Common myeloid progenitor, CD34-positive (primary cell): Measurements from ENCODE around the gene BLM.
"Not testable (repeated sequence)": the region's sequence is repeated elsewhere in the genome, so short reads cannot be mapped to it uniquely, and the experiment has no call there.

ENCODE experiments used
- CTCF ChIA-PET: fragments of 350-600 bp; sonication (Branson Sonifier 250); formaldehyde crosslinking; loops from one replicate; lab custom pipeline; 2021; ENCODE audit warnings: antibody characterized with exemption; lab: Charles Lee
- POLR2A ChIA-PET: fragments of 350-600 bp; sonication (Branson Sonifier 250); formaldehyde crosslinking; loops from one replicate; lab custom pipeline; 2021; ENCODE audit warnings: antibody characterized with exemption; lab: Charles Lee
- DNase-seq, 3 donors: peaks; one replicate each; pipeline versions ENCODE4 v3.0.0 to v3.0.0-alpha.2; 2013
- H3K27ac ChIP-seq, 2 experiments: 1 replicate in 1 of 2; 2 replicates in 1 of 2; pipeline ENCODE4 v1.7.0; 2013; ENCODE audit warnings: inconsistent platforms in 2 of 2, low read length in 2 of 2, mild to moderate bottlenecking in 2 of 2, low read depth in 1 of 2, moderate library complexity in 1 of 2; ENCODE audit not compliant: severe bottlenecking in 2 of 2, insufficient read depth in 1 of 2, poor library complexity in 1 of 2
- H3K27me3 ChIP-seq, 5 experiments: replicated peaks in 2 of 5; 1 replicate in 3 of 5; 2 replicates in 2 of 5; pipeline versions ENCODE4 v1.6.1 to v1.7.0; 2013; ENCODE audit warnings: low read length in 4 of 5, mild to moderate bottlenecking in 2 of 5, moderate library complexity in 2 of 5, inconsistent platforms in 1 of 5; ENCODE audit not compliant: insufficient read depth in 5 of 5, control insufficient read depth in 4 of 5
- H3K36me3 ChIP-seq, 4 experiments: 1 replicate in 2 of 4; 2 replicates in 2 of 4; pipeline versions ENCODE4 v1.6.1 to v1.7.0; 2013; ENCODE audit warnings: low read length in 3 of 4, control low read depth in 1 of 4, mild to moderate bottlenecking in 1 of 4; ENCODE audit not compliant: control insufficient read depth in 4 of 4, insufficient read depth in 4 of 4
- H3K4me1 ChIP-seq, 4 experiments: 1 replicate in 3 of 4; 2 replicates in 1 of 4; pipeline versions ENCODE4 v1.6.1 to v1.7.1; 2013; ENCODE audit warnings: low read length in 3 of 4, mild to moderate bottlenecking in 3 of 4, control low read depth in 1 of 4, inconsistent platforms in 1 of 4, moderate library complexity in 1 of 4; ENCODE audit not compliant: control insufficient read depth in 4 of 4, insufficient read depth in 4 of 4; ENCODE audit errors: control extremely low read depth in 1 of 4
- H3K4me3 ChIP-seq, 7 experiments: 1 replicate in 4 of 7; 2 replicates in 3 of 7; pipeline versions ENCODE4 v1.5.1 to v1.7.0; 2013; ENCODE audit warnings: mild to moderate bottlenecking in 7 of 7, low read length in 6 of 7, moderate library complexity in 6 of 7, inconsistent platforms in 2 of 7, low read depth in 2 of 7, control low read depth in 1 of 7; ENCODE audit not compliant: insufficient read depth in 4 of 7, control insufficient read depth in 1 of 7; ENCODE audit errors: extremely low read depth in 1 of 7
- H3K9me3 ChIP-seq, 5 experiments: 1 replicate in 4 of 5; 2 replicates in 1 of 5; pipeline versions ENCODE4 v1.6.1 to v1.7.1; 2013; ENCODE audit warnings: low read length in 4 of 5, mild to moderate bottlenecking in 2 of 5, inconsistent platforms in 1 of 5, low read depth in 1 of 5, moderate library complexity in 1 of 5; ENCODE audit not compliant: control insufficient read depth in 4 of 5, insufficient read depth in 2 of 5; ENCODE audit errors: control extremely low read depth in 1 of 5
- WGBS: methylation state at CpG from one replicate; pipeline ENCODE4 v1.1.5; 2013; ENCODE audit not compliant: insufficient coverage; 5-methylcytosine and 5-hydroxymethylcytosine counted together

BLM gene

GRCh38 chr15:90683876-90684275 is 33.3 kb upstream of the BLM start:
- H3K27me3 ChIP-seq, result no peaks in the 10 kb centered on the region
- DNase-seq, result no peak
- H3K4me1 ChIP-seq, result peaks cover 8 to 48% (median 26%) of the 10 kb centered on the region in 4 experiments
- H3K4me3 ChIP-seq, result no peak overlapping the region
- WGBS, result 94% methylated on average over 2 of the region's 4 CpGs
- ChIA-PET CTCF (interaction anchor here (1.1 to 1.9 kb wide), 2 partner anchors 36 to 201 kb away, joined by 3 to 4 read pairs; partner anchors contain the start of gene FES), POLR2A (no interaction called here)
- no peak overlapping the region for H3K27ac ChIP-seq
- no peaks in the 10 kb centered on the region for H3K36me3 ChIP-seq
- no peaks in the 10 kb centered on the region for H3K9me3 ChIP-seq

GRCh38 chr15:90684281-90684680 is 32.9 kb upstream of the BLM start:
- ChIA-PET CTCF (interaction anchor here (1.1 to 1.9 kb wide), 2 partner anchors 36 to 201 kb away, joined by 3 to 4 read pairs; partner anchors contain the start of gene FES), POLR2A (no interaction called here)
- no peaks in the 10 kb centered on the region for H3K9me3 ChIP-seq
- WGBS, result 100% methylated on average over 3 of the region's 5 CpGs
- no peak for DNase-seq
- no peak overlapping the region for H3K27ac ChIP-seq
- H3K4me1 ChIP-seq, result peaks cover 8 to 48% (median 26%) of the 10 kb centered on the region in 4 experiments
- H3K36me3 ChIP-seq, result no peaks in the 10 kb centered on the region
- no peaks in the 10 kb centered on the region for H3K27me3 ChIP-seq
- no peak overlapping the region for H3K4me3 ChIP-seq

- ChIA-PET POLR2A (interaction anchor here (0.6 to 1.8 kb wide), 2 partner anchors 26 to 51 kb away, joined by 3 to 4 read pairs; no protein-coding TSS in a partner anchor), CTCF (interaction anchor here (0.8 to 1.9 kb wide), 7 partner anchors 15 to 239 kb away, joined by 3 to 7 read pairs (median 3); partner anchors contain the start of gene FES)
- H3K27me3 ChIP-seq, result no peaks in the 10 kb centered on the region
- H3K36me3 ChIP-seq, result no peaks in the 10 kb centered on the region
- peaks cover 8 to 49% (median 26%) of the 10 kb centered on the region in 4 experiments for H3K4me1 ChIP-seq
- peak; percentile 70 to 93 (median 91) for DNase-seq
- H3K9me3 ChIP-seq, result no peaks in the 10 kb centered on the region
- H3K4me3 ChIP-seq, result peak overlapping the region in 3 of 7 experiments; percentile 12 to 34 (median 19)
- H3K27ac ChIP-seq, result peak overlapping the region; percentile 72 to 87
- WGBS, result 45% methylated on average over 9 of the region's 11 CpGs
Observed at GRCh38 chr15:90685591-90686434, 31.3 kb upstream of the BLM start.

GRCh38 chr15:90686435-90687218 is 30.5 kb upstream of the BLM start:
- no peaks in the 10 kb centered on the region for H3K36me3 ChIP-seq
- no peaks in the 10 kb centered on the region for H3K27me3 ChIP-seq
- POLR2A ChIA-PET, result interaction anchor here (0.5 to 1.8 kb wide), 2 partner anchors 27 to 867 kb away, joined by 3 to 4 read pairs; no protein-coding TSS in a partner anchor
- peak; percentile 79 to 98 (median 96) for DNase-seq
- peak overlapping the region; percentile 72 to 87 for H3K27ac ChIP-seq
- CTCF ChIA-PET, result interaction anchor here (0.7 to 1.8 kb wide), 6 partner anchors 15 to 91 kb away, joined by 3 to 7 read pairs (median 4); no protein-coding TSS in a partner anchor
- peak overlapping the region in 1 of 7 experiments; percentile 1 for H3K4me3 ChIP-seq
- no peaks in the 10 kb centered on the region for H3K9me3 ChIP-seq
- peaks cover 8 to 54% (median 30%) of the 10 kb centered on the region in 4 experiments for H3K4me1 ChIP-seq
- WGBS, result no CpG with 5 or more reads among the region's 3 CpGs

GRCh38 chr15:90689326-90689961 is 27.7 kb upstream of the BLM start:
- whole genome bisulfite sequencing, result 60% methylated on average over 1 of the region's 6 CpGs
- H3K27me3 ChIP-seq, H3K4me3 ChIP-seq, H3K36me3 ChIP-seq, H3K9me3 ChIP-seq, DNase-seq, H3K27ac ChIP-seq: not testable (repeated sequence)
- ChIA-PET POLR2A (interaction anchor here (0.6 kb wide), 1 partner anchor 22 kb away, joined by 3 read pairs; no protein-coding TSS in a partner anchor), CTCF (interaction anchor here (1.0 to 1.2 kb wide), 2 partner anchors 20 to 42 kb away, joined by 3 to 4 read pairs; no protein-coding TSS in a partner anchor)
- H3K4me1 ChIP-seq, result peaks cover 8 to 57% (median 35%) of the 10 kb centered on the region in 4 experiments

- 100% methylated on average over 2 of the region's 2 CpGs for WGBS
- Histone ChIP-seq H3K27ac (no peak overlapping the region), H3K4me3 (no peak overlapping the region), H3K27me3 (no peaks in the 10 kb centered on the region), H3K9me3 (no peaks in the 10 kb centered on the region), H3K36me3 (no peaks in the 10 kb centered on the region), H3K4me1 (peaks cover 8 to 46% (median 30%) of the 10 kb centered on the region in 4 experiments)
- POLR2A ChIA-PET, result no interaction called here
- CTCF ChIA-PET, result no interaction called here
- no peak for DNase-seq
Observed at GRCh38 chr15:90690585-90690984, 26.6 kb upstream of the BLM start.
